Pancreas (tissue), 10 donors: ENCODE data around the gene CCL13. TPM values are rescaled to one million over a fixed set of nuclear protein-coding genes. Genes with fewer than 3 reads are reported as not detected.

Experiments used
- ATAC-seq, 4 donors: fragments of 200-7000 bp; cut with Tn5 transposase; one replicate each; pipeline versions ENCODE4 v1.8.0 to v1.9.1; 2020; ENCODE audit warnings: mild to moderate bottlenecking in 4 of 4, moderate library complexity in 4 of 4
- DNase-seq, 6 donors: peaks; one replicate each; pipeline ENCODE4 v3.0.0-alpha.2; 2020
- FAIRE-seq: peaks from 2 replicates; lab custom pipeline; 2012; peaks lifted over from hg19 to GRCh38; lab: Jason Lieb, UNC
- H3K27ac ChIP-seq, 4 donors: fragments of 200-600 bp; sonication (generic); 1 replicate in 3 of 4; 2 replicates in 1 of 4; pipeline versions ENCODE4 v1.5.0 to v1.8.0; 2020
- H3K27me3 ChIP-seq, 4 donors: fragments of 200-600 bp; one replicate each; pipeline ENCODE4 v1.8.0; 2021
- H3K36me3 ChIP-seq, 3 donors: fragments of 200-600 bp; sonication (generic) in 1 of 3; one replicate each; pipeline versions ENCODE4 v1.5.0 to v1.8.0; 2020 to 2021
- H3K4me1 ChIP-seq, 3 donors: fragments of 200-600 bp; one replicate each; pipeline ENCODE4 v1.8.0; 2021
- H3K4me3 ChIP-seq, 4 donors: fragments of 200-600 bp; sonication (generic) in 2 of 4; one replicate each; pipeline versions ENCODE4 v1.5.0 to v1.8.0; 2020 to 2021
- H3K9me3 ChIP-seq, 4 donors: fragments of 200-600 bp; one replicate each; pipeline ENCODE4 v1.8.0; 2021
- WGBS, 2 donors: extraction: QIAGEN DNeasy Blood & Tissue Kit; methylation state at CpG; one replicate each; pipeline ENCODE4 v1.1.7; 2013; 5-methylcytosine and 5-hydroxymethylcytosine counted together
- intact Hi-C, 3 donors: fragments of 100-400 bp; cut with DNase I; formaldehyde crosslinking; loops; one replicate each; pipeline versions ENCODE4 v1.11.1 to v1.14.2; 2022
- polyA plus RNA-seq, 2 donors: library from polyadenylated mRNA; stranded (reverse); fragments of 200-250 nt; gene quantifications; one replicate each; pipeline ENCODE4 v1.2.3, GENCODE V29; 2013
- total RNA-seq, 6 donors: library from RNA; stranded (reverse); fragmentation: NEBNext Ultra II Directional in 4 of 6; extraction: Animal tissue kit (Norgen Biotek cat#: 25700) in 4 of 6; gene quantifications; one replicate each; pipeline versions ENCODE4 v1.2.1 to v1.2.4, GENCODE V29; 2021 to 2023
- TF ChIP-seq, protein P1 (sequence below), 4 donors: fragments of 200-600 bp; sonication (generic) in 3 of 4; IDR thresholded peaks; one replicate each; pipeline versions ENCODE4 v1.5.0 to v1.8.0; 2021; ENCODE audit warnings: antibody characterized with exemption in 4 of 4
- donor health status: healthy with polysubstance abuse.
- donor health status: DM: no; HTN: no; CAD: no; lungs with moderate emphysema.
- donor health status: DM: no; HTN: no; CAD: no.
- donor health status: control.
- donor health status: control.
- donor health status: Bipolar disorder and iron deficiency.
- donor health status: DM: yes; HTN: yes; CAD: no.
- donor health status: DM: no; HTN: no; CAD: no.
- donor health status: DM: no; HTN: no; CAD: no.
- donor health status: DM: yes; HTN: yes; CAD: no.

Gene CCL13
- total and polyA plus RNA-seq, 8 donors: 0.31 to 1.2 (median 0.84) TPM; not detected in 3

DNA sequence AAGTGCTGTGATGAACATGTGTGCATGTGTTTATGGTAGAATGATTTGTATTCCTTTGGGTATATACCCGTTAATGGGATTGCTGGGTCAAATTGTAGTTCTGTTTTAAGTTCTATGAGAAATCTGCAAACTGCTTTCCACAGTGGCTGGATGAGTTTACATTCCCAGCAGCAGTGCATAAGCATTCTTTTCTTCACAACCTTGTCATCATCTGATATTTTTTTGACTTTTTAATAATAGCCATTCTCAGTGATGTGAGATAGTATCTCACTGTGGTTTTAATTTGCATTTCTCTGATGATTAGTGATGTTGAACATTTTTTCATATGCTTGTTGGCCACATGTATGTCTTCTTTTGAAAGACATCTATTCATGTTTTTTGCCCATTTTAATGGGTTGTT is 18.6 kb upstream of the CCL13 start:
- Histone ChIP-seq H3K4me1 (no peaks in the 10 kb centered on the region), H3K4me3 (no peak overlapping the region), H3K27ac (no peak overlapping the region), H3K9me3 (no peaks in the 10 kb centered on the region), H3K27me3 (peaks cover 0 to 18% (median 0%) of the 10 kb centered on the region in 4 donors), H3K36me3 (no peaks in the 10 kb centered on the region)
- intact Hi-C loops: no loop called here
- TF ChIP-seq, protein P1, sequence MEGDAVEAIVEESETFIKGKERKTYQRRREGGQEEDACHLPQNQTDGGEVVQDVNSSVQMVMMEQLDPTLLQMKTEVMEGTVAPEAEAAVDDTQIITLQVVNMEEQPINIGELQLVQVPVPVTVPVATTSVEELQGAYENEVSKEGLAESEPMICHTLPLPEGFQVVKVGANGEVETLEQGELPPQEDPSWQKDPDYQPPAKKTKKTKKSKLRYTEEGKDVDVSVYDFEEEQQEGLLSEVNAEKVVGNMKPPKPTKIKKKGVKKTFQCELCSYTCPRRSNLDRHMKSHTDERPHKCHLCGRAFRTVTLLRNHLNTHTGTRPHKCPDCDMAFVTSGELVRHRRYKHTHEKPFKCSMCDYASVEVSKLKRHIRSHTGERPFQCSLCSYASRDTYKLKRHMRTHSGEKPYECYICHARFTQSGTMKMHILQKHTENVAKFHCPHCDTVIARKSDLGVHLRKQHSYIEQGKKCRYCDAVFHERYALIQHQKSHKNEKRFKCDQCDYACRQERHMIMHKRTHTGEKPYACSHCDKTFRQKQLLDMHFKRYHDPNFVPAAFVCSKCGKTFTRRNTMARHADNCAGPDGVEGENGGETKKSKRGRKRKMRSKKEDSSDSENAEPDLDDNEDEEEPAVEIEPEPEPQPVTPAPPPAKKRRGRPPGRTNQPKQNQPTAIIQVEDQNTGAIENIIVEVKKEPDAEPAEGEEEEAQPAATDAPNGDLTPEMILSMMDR (IDR thresholded peaks at IDR 0.05): no peak
- FAIRE-seq (no peak), ATAC-seq (no peak), DNase-seq (no peak)
- 43 to 46% methylated on average over 1 of the region's 1 CpG for WGBS, 2 donors

DNA sequence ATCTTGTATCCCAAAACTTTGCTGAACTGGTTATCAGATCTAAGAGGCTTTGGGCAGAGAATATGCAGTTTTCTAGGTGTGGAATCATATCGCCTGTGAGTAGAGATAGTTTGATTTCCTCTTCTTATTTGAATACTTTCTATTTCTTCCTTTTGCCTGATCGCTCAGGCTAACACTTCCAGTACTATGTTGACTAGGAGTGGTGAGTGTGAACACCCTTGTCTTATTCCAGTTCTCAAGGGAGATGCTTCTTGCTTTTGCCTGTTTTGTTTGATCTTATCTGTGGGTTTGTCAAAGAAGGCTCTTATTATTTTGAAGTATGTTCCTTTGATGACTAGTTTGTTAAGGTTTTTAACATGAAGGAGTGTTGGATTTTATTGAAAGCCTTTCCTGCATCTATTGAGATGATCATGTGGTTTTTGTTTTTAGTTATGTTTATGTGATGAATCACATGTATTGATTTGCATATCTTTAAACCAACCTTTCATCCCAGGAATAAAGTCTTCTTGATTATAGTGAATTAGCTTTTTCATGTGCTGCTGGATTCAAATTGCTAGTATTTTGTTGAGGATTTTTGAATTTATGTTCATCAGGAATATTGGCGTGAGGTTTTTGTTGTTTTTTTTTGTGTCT is 17.0 kb upstream of the CCL13 start:
- Histone ChIP-seq H3K4me1 (no peaks in the 10 kb centered on the region), H3K27me3 (peaks cover 0 to 21% (median 0%) of the 10 kb centered on the region in 4 donors), H3K4me3 (no peak overlapping the region), H3K36me3 (no peaks in the 10 kb centered on the region), H3K27ac (no peak overlapping the region), H3K9me3 (no peaks in the 10 kb centered on the region)
- intact Hi-C loops: no loop called here
- FAIRE-seq (peak; percentile 56), DNase-seq (no peak), ATAC-seq (no peak)
- TF ChIP-seq, protein P1 (IDR thresholded peaks at IDR 0.05): no peak
- 66 to 77% methylated on average over 3 of the region's 3 CpGs for WGBS, 2 donors

DNA sequence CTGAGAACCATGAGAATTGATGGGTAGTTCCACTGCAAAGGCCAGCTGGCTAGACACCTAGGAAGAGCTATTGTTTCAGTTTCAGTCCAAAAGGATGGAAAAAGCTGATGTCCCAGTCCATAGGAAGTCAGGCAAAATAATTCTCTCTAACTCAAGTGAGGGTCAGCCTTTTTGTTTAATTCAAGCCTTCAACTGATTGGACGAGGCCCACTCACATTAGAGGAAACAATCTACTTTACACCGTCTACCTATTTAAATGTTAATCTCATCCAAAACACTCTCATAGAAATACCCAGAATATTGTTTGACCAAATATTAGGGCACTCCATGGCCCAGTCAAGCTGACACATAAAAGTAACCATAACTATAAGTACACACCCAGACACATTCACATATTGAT is 14.4 kb upstream of the CCL13 start:
- intact Hi-C loops: no loop called here
- TF ChIP-seq, protein P1 (IDR thresholded peaks at IDR 0.05): no peak
- 70 to 85% methylated on average over 2 of the region's 2 CpGs for WGBS, 2 donors
- Histone ChIP-seq H3K27me3 (peaks cover 0 to 21% (median 0%) of the 10 kb centered on the region in 4 donors), H3K9me3 (no peaks in the 10 kb centered on the region), H3K4me1 (no peaks in the 10 kb centered on the region), H3K36me3 (no peaks in the 10 kb centered on the region), H3K4me3 (no peak overlapping the region), H3K27ac (no peak overlapping the region)
- ATAC-seq: no peak
- no peak for FAIRE-seq
- no peak for DNase-seq

DNA sequence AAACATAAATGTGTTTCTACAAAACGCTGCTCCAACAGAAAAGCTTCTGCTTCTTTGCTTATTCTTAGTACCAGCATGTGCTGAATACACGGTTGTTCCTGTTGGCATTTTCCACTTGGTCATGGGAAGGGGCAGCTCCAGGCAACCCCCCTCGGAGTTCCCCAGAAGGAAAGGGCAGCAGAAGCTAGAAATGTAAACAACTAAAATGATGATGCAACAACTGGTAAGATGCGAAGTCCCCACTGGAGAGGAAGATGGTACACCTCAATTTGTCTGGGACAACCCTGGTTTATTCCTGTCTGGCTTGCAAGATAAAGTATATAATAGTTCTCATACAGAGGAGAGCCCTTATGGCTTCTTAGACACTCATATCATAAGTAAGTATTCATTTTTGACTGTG is 9.2 kb upstream of the CCL13 start:
- FAIRE-seq: no peak
- WGBS, 2 donors: 42 to 50% methylated on average over 4 of the region's 4 CpGs
- no peak for ATAC-seq

DNA sequence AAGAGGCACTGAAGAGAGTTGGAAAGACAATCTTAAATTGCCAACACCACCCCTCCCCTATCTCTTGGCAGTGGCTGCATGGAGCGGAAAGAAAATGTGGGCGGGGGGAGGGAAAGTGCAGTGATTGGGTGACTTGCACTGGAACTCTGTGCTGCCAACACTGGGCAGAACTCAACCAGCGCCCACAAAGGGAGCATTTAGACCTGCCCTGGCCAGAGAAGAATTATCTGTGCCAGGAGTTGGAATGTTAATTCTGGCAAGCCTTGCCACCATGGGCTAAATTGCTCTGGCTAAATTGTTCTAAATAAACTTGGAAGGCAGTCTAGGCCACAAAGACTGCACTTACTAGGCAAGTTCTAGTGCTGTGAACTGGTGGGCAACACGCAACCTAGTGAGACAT is 6.5 kb upstream of the CCL13 start:
- no peak for FAIRE-seq
- TF ChIP-seq, protein P1 (IDR thresholded peaks at IDR 0.05): no peak
- H3K36me3 ChIP-seq: no peaks in the 10 kb centered on the region
- H3K4me1 ChIP-seq: no peaks in the 10 kb centered on the region
- no peak overlapping the region for H3K4me3 ChIP-seq
- H3K9me3 ChIP-seq: no peaks in the 10 kb centered on the region
- H3K27me3 ChIP-seq: no peaks in the 10 kb centered on the region
- no peak for DNase-seq
- 55 to 60% methylated on average over 4 of the region's 4 CpGs for WGBS, 2 donors
- intact Hi-C loops: no loop called here
- H3K27ac ChIP-seq: no peak overlapping the region
- ATAC-seq: no peak

More for the DNA sequence above, 9.2 kb upstream of the CCL13 start:
- no peaks in the 10 kb centered on the region for H3K4me1 ChIP-seq
- TF ChIP-seq, protein P1 (IDR thresholded peaks at IDR 0.05): no peak
- H3K36me3 ChIP-seq: no peaks in the 10 kb centered on the region
- no peak overlapping the region for H3K27ac ChIP-seq
- H3K27me3 ChIP-seq: peaks cover 0 to 10% (median 0%) of the 10 kb centered on the region in 4 donors
- H3K4me3 ChIP-seq: no peak overlapping the region
- intact Hi-C loops: no loop called here
- DNase-seq: no peak
- H3K9me3 ChIP-seq: no peaks in the 10 kb centered on the region
